C4-2B (cell line): Measurements from ENCODE around the gene FHDC1.

Experiments used
- H3K27ac ChIP-seq: fragments of 450-650 bp; 2 replicates; pipeline ENCODE4 v1.5.1; 2017
- ZFX ChIP-seq: fragments of 450-650 bp; IDR thresholded peaks from 2 replicates; pipeline ENCODE4 v1.6.1; 2017
- TF ChIP-seq, protein P1 (sequence below): fragments of 450-650 bp; conservative IDR thresholded peaks from 2 replicates; pipeline ENCODE4 v1.5.1; 2017; ENCODE audit warnings: mild to moderate bottlenecking

FHDC1 gene

GRCh38 chr4:152957437-152958171 is 21.5 kb downstream of the FHDC1 start:
- no peak for TF ChIP-seq ZFX
- TF ChIP-seq, protein P1, sequence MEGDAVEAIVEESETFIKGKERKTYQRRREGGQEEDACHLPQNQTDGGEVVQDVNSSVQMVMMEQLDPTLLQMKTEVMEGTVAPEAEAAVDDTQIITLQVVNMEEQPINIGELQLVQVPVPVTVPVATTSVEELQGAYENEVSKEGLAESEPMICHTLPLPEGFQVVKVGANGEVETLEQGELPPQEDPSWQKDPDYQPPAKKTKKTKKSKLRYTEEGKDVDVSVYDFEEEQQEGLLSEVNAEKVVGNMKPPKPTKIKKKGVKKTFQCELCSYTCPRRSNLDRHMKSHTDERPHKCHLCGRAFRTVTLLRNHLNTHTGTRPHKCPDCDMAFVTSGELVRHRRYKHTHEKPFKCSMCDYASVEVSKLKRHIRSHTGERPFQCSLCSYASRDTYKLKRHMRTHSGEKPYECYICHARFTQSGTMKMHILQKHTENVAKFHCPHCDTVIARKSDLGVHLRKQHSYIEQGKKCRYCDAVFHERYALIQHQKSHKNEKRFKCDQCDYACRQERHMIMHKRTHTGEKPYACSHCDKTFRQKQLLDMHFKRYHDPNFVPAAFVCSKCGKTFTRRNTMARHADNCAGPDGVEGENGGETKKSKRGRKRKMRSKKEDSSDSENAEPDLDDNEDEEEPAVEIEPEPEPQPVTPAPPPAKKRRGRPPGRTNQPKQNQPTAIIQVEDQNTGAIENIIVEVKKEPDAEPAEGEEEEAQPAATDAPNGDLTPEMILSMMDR, result no peak
- H3K27ac ChIP-seq, result no peak overlapping the region

DNA sequence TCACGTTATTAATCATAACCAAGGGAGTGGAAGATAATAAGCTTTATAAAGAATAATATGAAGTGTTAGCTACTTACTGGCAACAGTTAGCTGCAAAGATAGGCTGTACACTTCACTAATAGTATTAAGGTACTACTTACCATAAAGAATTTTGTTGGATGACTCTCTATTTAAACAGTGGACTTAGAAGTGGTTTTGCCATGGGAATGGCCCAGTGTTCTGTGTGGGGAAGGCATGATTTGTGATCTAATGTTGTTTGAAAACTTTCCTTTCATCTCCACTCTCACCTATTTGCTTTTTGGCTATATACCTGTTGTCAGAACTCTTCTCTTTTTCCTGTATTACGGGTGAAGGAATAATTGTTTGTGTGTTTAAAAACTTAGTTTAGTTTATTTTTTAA is 23.0 kb downstream of the FHDC1 start:
- TF ChIP-seq, protein P1, result no peak
- no peak for TF ChIP-seq ZFX
- no peak overlapping the region for H3K27ac ChIP-seq

DNA sequence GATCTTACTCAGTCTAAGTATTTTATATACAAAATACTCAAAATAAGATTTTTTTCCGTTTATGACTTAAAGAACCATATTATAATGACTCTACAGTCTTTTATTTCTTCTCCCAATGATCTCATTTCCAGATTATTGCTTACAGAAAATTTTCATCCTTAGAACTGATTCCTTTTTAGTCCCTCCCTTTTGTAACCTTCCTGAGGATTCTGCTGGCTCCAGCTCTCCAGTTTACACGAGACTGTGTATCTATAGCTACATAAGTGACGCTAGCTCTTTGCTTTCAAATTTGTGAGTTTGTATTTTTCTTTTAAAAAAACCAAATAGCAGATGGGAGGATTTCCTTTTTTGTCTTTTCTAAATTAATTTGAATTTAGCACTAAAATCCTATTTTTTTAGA is 24.0 kb downstream of the FHDC1 start:
- no peak overlapping the region for H3K27ac ChIP-seq
- TF ChIP-seq ZFX, result no peak
- TF ChIP-seq, protein P1, result no peak

GRCh38 chr4:152961014-152961772 is 25.1 kb downstream of the FHDC1 start:
- TF ChIP-seq ZFX, result no peak
- TF ChIP-seq, protein P1, result no peak
- no peak overlapping the region for H3K27ac ChIP-seq

DNA sequence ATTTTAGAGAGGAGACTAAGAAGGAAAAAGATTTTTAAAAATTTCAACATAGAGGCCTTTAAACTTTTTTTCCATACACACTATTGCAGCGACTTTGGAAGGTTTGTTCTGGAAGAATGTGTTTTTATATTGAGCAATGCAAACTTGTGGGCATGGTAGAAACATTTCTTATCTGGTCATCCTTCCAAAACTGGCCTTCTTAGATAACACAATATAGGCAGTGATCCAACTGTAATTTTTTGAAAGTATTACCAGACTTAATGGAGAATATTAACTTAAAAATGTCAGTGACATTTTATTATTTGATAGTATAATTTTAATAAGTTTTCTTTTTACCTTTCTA is 25.6 kb downstream of the FHDC1 start:
- no peak for TF ChIP-seq ZFX
- TF ChIP-seq, protein P1, result no peak
- H3K27ac ChIP-seq, result no peak overlapping the region

- TF ChIP-seq, protein P1, result no peak
- no peak for TF ChIP-seq ZFX
Measured at GRCh38 chr4:152962150-152962549, 26.0 kb downstream of the FHDC1 start.

GRCh38 chr4:152964335-152964734 is 28.2 kb downstream of the FHDC1 start:
- TF ChIP-seq ZFX, result no peak
- TF ChIP-seq, protein P1, result no peak
- no peak overlapping the region for H3K27ac ChIP-seq

More at GRCh38 chr4:152962150-152962549, 26.0 kb downstream of the FHDC1 start:
- no peak overlapping the region for H3K27ac ChIP-seq
